ENCODE results near the gene TFCP2. TPM values are rescaled to one million over a fixed set of nuclear protein-coding genes. Genes with fewer than 3 reads are reported as not detected.

Gene TFCP2
- total RNA-seq, 1 donor from 2014 or later: 40.0 TPM

DNA sequence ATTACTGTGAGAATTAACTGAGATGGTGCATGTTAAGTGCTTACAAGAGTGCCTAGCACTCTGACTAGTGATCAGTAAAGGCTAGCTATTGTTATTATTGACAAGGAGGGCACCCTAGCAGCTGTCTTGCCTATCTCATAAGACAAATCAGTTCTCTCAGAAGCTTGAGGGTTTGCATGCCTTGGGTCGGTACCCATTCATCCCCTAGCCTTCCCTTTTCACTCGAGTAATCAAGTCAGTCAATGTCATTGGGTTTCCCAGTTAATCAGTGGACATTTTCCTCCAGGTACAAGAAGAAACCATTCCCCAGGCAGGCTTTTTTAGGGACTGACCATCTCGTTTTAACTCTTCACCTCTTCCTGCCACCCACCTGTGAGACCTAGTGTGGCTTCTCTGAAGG lies 10.4 kb upstream of the TFCP2 start:
- H3K4me1 Mint-ChIP-seq (ENCODE audit: low read depth): peaks cover 4% of the 10 kb centered on the region
- H3K27me3 Mint-ChIP-seq: peaks cover 4% of the 10 kb centered on the region
- no peak for DNase-seq (ENCODE audit: low spot score, unreplicated experiment)
- H3K9me3 Mint-ChIP-seq (ENCODE audit: low read depth): no peaks in the 10 kb centered on the region
- H3K36me3 Mint-ChIP-seq (ENCODE audit: insufficient read depth): no peaks in the 10 kb centered on the region
- H3K4me3 Mint-ChIP-seq (ENCODE audit: low read depth): no peak overlapping the region
- no peak overlapping the region for H3K27ac Mint-ChIP-seq
- TF ChIP-seq, protein P1, sequence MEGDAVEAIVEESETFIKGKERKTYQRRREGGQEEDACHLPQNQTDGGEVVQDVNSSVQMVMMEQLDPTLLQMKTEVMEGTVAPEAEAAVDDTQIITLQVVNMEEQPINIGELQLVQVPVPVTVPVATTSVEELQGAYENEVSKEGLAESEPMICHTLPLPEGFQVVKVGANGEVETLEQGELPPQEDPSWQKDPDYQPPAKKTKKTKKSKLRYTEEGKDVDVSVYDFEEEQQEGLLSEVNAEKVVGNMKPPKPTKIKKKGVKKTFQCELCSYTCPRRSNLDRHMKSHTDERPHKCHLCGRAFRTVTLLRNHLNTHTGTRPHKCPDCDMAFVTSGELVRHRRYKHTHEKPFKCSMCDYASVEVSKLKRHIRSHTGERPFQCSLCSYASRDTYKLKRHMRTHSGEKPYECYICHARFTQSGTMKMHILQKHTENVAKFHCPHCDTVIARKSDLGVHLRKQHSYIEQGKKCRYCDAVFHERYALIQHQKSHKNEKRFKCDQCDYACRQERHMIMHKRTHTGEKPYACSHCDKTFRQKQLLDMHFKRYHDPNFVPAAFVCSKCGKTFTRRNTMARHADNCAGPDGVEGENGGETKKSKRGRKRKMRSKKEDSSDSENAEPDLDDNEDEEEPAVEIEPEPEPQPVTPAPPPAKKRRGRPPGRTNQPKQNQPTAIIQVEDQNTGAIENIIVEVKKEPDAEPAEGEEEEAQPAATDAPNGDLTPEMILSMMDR (IDR thresholded peaks at IDR 0.05; ENCODE audit: unreplicated experiment): no peak

DNA sequence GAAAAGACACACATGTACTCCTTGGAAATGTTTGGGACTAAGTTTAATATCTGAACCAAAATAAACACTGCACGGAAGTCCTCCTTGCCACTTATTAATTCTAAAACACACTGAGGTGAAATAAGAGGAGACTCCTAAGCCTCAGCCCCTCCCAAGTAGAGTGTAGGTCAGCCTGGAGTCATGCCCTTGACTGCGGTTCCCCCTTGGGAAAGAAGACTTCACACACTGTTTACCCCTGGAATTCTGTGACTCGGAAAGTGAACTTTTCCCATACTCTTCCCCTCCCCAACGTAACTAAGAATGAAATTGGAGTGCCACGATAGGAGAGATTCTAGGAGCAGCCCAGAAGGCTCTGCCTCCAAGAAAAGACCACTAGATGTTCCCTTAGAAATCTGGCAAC lies 8.6 kb upstream of the TFCP2 start:
- Mint-ChIP-seq H3K4me1 (ENCODE audit: low read depth) (no peaks in the 10 kb centered on the region), H3K4me3 (ENCODE audit: low read depth) (no peak overlapping the region), H3K27ac (no peak overlapping the region), H3K36me3 (ENCODE audit: insufficient read depth) (no peaks in the 10 kb centered on the region), H3K27me3 (peaks cover 4% of the 10 kb centered on the region), H3K9me3 (ENCODE audit: low read depth) (no peaks in the 10 kb centered on the region)
- TF ChIP-seq, protein P1 (IDR thresholded peaks at IDR 0.05; ENCODE audit: unreplicated experiment): no peak
- no peak for DNase-seq (ENCODE audit: low spot score, unreplicated experiment)

DNA sequence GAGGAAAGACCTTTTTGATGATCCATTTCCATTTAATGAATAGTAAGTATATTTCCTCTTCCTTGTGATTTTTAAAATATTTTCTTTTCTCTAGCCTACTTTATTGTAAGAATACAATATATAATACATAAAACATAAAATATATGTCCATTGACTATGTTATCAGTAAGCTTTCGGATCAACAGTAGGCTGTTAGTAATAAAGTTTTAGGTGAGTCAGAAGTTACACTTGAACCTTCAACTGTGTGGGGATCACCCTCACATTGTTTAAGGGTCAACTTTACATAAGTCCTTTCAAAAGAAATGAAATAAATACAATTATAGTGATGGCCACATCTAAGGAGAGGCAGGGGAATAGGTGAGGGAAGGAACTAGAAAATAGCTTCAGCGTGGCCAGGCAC lies 5.0 kb upstream of the TFCP2 start:
- Mint-ChIP-seq H3K4me3 (ENCODE audit: low read depth) (no peak overlapping the region), H3K4me1 (ENCODE audit: low read depth) (no peaks in the 10 kb centered on the region), H3K27ac (no peak overlapping the region), H3K36me3 (ENCODE audit: insufficient read depth) (no peaks in the 10 kb centered on the region), H3K9me3 (ENCODE audit: low read depth) (no peaks in the 10 kb centered on the region), H3K27me3 (peaks cover 6% of the 10 kb centered on the region)
- DNase-seq (ENCODE audit: low spot score, unreplicated experiment): no peak
- TF ChIP-seq, protein P1 (IDR thresholded peaks at IDR 0.05; ENCODE audit: unreplicated experiment): no peak

DNA sequence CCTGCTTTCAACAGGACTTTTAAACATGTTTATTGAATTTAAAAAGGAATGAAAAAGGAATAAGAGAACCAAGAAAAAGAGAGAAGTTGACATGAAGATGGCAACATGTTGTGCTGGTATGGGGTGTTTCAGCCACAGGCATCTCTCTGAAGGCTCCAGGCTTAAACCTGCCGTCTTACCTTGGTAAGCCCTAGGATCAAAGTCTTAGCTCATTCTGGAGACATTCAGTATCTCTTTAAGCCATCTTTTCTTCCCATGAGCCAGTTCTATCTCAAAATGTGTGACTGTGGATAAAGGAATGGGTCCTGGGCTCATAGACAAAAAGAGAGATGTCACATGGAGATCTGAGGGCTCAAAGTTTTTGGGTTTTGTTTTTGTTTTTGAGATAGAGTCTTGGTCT lies 1.6 kb upstream of the TFCP2 start:
- Mint-ChIP-seq H3K27me3 (peaks cover 6% of the 10 kb centered on the region), H3K4me1 (ENCODE audit: low read depth) (peaks cover 5% of the 10 kb centered on the region), H3K4me3 (ENCODE audit: low read depth) (peak overlapping the region; percentile 67), H3K27ac (no peak overlapping the region), H3K9me3 (ENCODE audit: low read depth) (no peaks in the 10 kb centered on the region), H3K36me3 (ENCODE audit: insufficient read depth) (no peaks in the 10 kb centered on the region)
- no peak for DNase-seq (ENCODE audit: low spot score, unreplicated experiment)
- TF ChIP-seq, protein P1 (IDR thresholded peaks at IDR 0.05; ENCODE audit: unreplicated experiment): no peak

DNA sequence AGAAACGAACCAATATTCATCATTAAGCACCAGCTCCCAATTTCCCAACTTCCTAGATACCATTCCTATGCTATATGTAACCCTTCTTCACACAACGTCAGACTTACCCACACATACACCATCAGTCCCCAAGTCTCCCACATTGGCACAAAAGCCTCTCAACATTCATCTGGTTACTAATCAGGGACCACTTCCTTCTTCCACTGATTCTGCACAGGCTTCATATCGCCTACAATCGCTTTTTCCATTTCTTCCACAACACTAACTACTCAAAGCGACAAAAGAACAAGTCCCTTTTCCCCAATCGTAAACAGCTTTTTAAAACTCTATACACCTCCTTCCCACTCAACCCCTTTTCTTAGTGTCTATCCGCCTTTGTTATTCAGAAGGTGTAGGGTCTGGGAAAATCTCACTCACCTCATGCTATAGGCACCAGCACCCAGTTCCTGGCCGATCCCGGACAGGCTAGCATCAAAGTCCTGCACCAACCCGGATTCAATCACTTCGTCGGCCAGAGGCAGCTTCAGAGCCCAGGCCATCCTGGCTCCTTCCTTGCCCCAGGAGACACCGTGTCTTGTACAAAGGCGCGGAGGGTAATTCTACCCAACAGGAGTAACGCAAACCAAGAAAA lies 936 bp downstream of the TFCP2 start:
- Mint-ChIP-seq H3K27me3 (peaks cover 6% of the 10 kb centered on the region), H3K4me3 (ENCODE audit: low read depth) (no peak overlapping the region), H3K36me3 (ENCODE audit: insufficient read depth) (no peaks in the 10 kb centered on the region), H3K4me1 (ENCODE audit: low read depth) (peaks cover 6% of the 10 kb centered on the region), H3K9me3 (ENCODE audit: low read depth) (no peaks in the 10 kb centered on the region), H3K27ac (no peak overlapping the region)
- no peak for DNase-seq (ENCODE audit: low spot score, unreplicated experiment)
- TF ChIP-seq, protein P1 (IDR thresholded peaks at IDR 0.05; ENCODE audit: unreplicated experiment): no peak

All from progenitor cell of endocrine pancreas (in vitro differentiated cells).